Brain microvascular endothelial cell (primary cell): ENCODE data around the gene NCKAP5L.

Experiments
- DNase-seq: peaks from one replicate; pipeline ENCODE4 v3.0.0-alpha.2; 2020
- H3K27ac ChIP-seq: fragments of 250-450 bp; sonication (Bioruptor Pico); 2 replicates; pipeline ENCODE4 v1.5.1; 2020; ENCODE audit warnings: mild to moderate bottlenecking, moderate library complexity
- H3K27me3 ChIP-seq: fragments of 250-450 bp; sonication (Bioruptor Pico); replicated peaks from 2 replicates; pipeline ENCODE4 v1.5.1; 2020; ENCODE audit warnings: mild to moderate bottlenecking
- H3K36me3 ChIP-seq: fragments of 250-450 bp; sonication (Bioruptor Pico); replicated peaks from 2 replicates; pipeline ENCODE4 v1.5.1; 2020; ENCODE audit warnings: mild to moderate bottlenecking
- H3K4me3 ChIP-seq: 2 replicates; pipeline ENCODE4 v1.5.1; 2011; ENCODE audit warnings: low read depth, mild to moderate bottlenecking, control low read depth, low read length, moderate library complexity
- in situ Hi-C: cut with HindIII; loops from 2 replicates; pipeline ENCODE4 v1.10.0; 2017; ENCODE audit warnings: low sequenced_read_pairs, low pct_ligation_motif_present
- TF ChIP-seq, protein P1 (sequence below): IDR thresholded peaks from 2 replicates; pipeline ENCODE4 v1.5.1; 2011; ENCODE audit warnings: low read depth, mild to moderate bottlenecking, moderate library complexity, low read length, control low read depth, inconsistent platforms; ENCODE audit errors: missing control alignments

NCKAP5L gene

DNA sequence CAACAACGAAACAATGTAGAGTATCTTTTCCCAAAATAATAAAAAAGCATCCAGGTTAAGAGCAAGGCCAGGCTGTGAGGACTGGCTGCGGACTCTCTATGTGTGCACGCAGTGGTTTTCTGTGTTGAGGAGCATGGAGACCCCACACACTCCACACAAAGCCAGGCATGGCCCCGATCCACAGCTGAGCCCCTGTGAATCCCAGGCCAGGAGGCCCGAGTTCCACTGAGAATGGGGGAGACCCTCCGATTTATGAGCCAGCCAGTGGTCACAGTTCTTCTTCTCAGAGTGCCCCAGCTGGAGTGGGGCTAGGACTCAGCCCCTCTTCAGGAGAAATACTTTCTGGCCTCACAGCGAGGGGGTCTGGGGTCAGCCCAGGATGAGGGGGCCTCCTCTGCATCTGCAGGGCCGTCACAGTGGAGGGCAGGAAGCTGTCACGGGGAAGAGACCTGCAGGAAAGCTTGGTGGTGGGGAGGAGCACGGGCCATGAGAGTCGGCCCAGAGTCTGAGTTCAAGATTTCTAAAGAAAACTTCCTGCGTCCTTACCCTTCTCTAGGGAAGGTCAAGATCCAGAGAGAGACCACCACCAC lies 20.1 kb downstream of the NCKAP5L start:
- Histone ChIP-seq H3K27ac (no peak overlapping the region), H3K36me3 (peaks cover 30% of the 10 kb centered on the region), H3K4me3 (no peak overlapping the region), H3K27me3 (no peaks in the 10 kb centered on the region)
- in situ Hi-C loops, result no loop called here
- TF ChIP-seq, protein P1, sequence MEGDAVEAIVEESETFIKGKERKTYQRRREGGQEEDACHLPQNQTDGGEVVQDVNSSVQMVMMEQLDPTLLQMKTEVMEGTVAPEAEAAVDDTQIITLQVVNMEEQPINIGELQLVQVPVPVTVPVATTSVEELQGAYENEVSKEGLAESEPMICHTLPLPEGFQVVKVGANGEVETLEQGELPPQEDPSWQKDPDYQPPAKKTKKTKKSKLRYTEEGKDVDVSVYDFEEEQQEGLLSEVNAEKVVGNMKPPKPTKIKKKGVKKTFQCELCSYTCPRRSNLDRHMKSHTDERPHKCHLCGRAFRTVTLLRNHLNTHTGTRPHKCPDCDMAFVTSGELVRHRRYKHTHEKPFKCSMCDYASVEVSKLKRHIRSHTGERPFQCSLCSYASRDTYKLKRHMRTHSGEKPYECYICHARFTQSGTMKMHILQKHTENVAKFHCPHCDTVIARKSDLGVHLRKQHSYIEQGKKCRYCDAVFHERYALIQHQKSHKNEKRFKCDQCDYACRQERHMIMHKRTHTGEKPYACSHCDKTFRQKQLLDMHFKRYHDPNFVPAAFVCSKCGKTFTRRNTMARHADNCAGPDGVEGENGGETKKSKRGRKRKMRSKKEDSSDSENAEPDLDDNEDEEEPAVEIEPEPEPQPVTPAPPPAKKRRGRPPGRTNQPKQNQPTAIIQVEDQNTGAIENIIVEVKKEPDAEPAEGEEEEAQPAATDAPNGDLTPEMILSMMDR, result no peak
- DNase-seq, result no peak

DNA sequence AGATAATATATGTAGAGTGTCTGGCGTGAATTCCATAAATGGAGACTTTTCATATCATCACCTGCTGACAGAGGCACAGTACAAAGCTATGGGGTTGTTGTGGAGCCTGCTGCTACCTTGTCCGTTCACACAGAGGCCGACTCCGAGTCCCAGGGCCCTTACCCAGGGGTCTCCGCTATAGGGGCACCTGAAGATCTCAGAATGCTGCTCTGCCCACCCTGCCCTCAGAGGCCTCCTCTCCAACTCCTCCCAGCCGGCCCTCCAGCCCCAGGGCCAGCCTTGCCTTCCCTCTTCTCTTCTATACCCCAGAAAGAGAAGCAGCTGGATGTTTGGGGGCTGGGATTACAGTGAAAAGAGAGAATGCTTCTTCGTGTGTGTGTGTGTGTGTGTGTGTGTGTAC lies 21.3 kb downstream of the NCKAP5L start:
- Histone ChIP-seq H3K4me3 (no peak overlapping the region), H3K27ac (no peak overlapping the region), H3K27me3 (no peaks in the 10 kb centered on the region), H3K36me3 (peaks cover 39% of the 10 kb centered on the region)
- TF ChIP-seq, protein P1, result no peak
- in situ Hi-C loops, result no loop called here
- DNase-seq, result no peak

DNA sequence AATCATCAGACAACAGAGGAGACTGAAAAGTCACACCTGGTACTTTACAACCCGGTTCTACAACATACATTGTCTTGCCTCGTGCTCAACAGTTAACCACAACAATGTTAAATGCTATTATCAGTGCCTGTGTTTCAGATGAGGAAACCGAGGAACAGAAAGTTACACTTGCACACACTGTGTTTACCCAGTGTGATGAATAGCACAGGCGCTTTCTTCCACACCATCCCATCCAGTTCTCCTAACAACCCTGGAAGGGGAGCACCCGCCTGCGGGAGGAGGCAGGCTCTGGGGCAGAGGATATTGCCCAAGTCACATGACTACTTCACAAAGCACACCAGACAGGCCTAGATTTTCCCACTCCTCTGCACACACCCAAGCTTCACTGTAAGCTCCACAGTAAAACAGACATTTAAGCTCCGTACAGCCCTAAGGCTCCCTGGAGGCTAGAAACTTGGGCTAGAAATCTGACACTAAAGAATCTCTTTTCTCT lies 21.8 kb downstream of the NCKAP5L start:
- DNase-seq, result no peak
- H3K4me3 ChIP-seq, result no peak overlapping the region
- in situ Hi-C loops, result no loop called here
- no peak overlapping the region for H3K27ac ChIP-seq
- peaks cover 42% of the 10 kb centered on the region for H3K36me3 ChIP-seq
- TF ChIP-seq, protein P1, result no peak
- no peaks in the 10 kb centered on the region for H3K27me3 ChIP-seq

DNA sequence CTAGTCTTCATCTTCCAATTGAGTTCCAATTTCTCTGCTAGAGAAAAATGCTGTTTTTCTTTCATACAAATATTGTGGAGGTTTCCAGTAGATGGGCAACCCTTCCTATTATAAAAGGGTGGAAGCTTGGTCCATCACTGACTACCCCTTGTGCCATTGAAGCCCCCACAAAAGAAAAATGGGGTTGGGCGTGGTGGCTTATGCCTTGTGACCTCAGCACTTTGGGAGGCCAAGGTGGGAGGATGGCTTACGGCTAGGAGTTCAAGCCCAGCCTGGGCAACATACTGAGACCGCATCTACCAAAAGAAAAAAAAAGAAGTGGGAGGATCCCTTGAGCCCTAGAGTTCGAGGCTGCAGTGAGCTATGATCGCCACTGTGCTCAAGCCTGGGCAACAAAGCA lies 22.8 kb downstream of the NCKAP5L start:
- in situ Hi-C loops, result no loop called here
- H3K4me3 ChIP-seq, result no peak overlapping the region
- H3K27me3 ChIP-seq, result no peaks in the 10 kb centered on the region
- no peak overlapping the region for H3K27ac ChIP-seq
- no peak for DNase-seq
- H3K36me3 ChIP-seq, result peaks cover 48% of the 10 kb centered on the region
- TF ChIP-seq, protein P1, result no peak

DNA sequence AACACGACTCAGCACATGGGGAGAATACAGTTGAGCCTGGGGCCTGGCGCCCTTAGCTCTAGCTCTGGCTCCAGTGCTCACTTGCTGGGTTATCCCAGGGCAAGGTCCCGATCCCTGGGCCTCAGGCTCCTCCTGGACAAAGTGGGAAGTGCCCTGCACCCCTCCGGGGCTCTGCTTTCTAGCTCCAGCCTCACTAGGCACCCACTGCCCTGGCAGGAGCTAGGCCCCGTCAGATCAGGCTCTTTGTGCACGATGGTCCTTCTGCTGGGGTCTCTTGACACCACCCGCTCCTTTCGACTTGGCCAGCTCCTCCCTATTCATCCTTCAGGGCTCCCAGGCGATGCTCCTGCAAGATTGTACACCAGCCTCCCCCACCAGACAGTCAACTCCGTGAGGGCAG lies 23.4 kb downstream of the NCKAP5L start:
- Histone ChIP-seq H3K36me3 (peaks cover 53% of the 10 kb centered on the region), H3K27ac (no peak overlapping the region), H3K27me3 (no peaks in the 10 kb centered on the region), H3K4me3 (no peak overlapping the region)
- no peak for DNase-seq
- TF ChIP-seq, protein P1, result no peak
- in situ Hi-C loops, result no loop called here
